HepG2 (cell line): Measurements from ENCODE around the gene GDF9. TPM values are rescaled to one million over a fixed set of nuclear protein-coding genes. Genes with fewer than 3 reads are reported as not detected.

ENCODE experiments used
- CEBPB ChIP-seq: IDR thresholded peaks from 2 replicates; pipeline ENCODE4 v1.6.1; 2011; ENCODE audit warnings: low read depth, low read length, improper control_type of control experiment, borderline replicate concordance
- IKZF4 ChIP-seq: sonication (generic); formaldehyde crosslinking; IDR thresholded peaks from 2 replicates; pipeline ENCODE4 v1.5.1; 2020; ENCODE audit warnings: borderline replicate concordance, mild to moderate bottlenecking, low read depth, missing genetic modification reagents; ENCODE audit errors: not compliant biosample characterization
- KLF11 ChIP-seq: IDR thresholded peaks from 2 replicates; pipeline ENCODE4 v1.6.1; 2016; ENCODE audit warnings: missing compliant biosample characterization
- PRPF4 ChIP-seq: fragments of 200-400 bp; formaldehyde crosslinking; IDR thresholded peaks from 2 replicates; pipeline ENCODE4 v1.6.1; 2016; ENCODE audit warnings: low read length, low read depth; ENCODE audit not compliant: poor library complexity, severe bottlenecking
- RBFOX2 ChIP-seq: fragments of 200-400 bp; formaldehyde crosslinking; IDR thresholded peaks from 2 replicates; pipeline ENCODE4 v1.6.1; 2017; ENCODE audit warnings: low read depth, mild to moderate bottlenecking, low read length
- SATB2 ChIP-seq: sonication (generic); formaldehyde crosslinking; IDR thresholded peaks from 2 replicates; pipeline ENCODE4 v1.5.0; 2020; ENCODE audit warnings: missing genetic modification reagents
- SOX13 ChIP-seq, 3 experiments: fragments of 450-650 bp in 1 of 3; sonication (generic) in 1 of 3; formaldehyde crosslinking in 1 of 3; IDR thresholded peaks in 2 of 3; conservative IDR thresholded peaks in 1 of 3; 2 replicates each; pipeline versions ENCODE4 v1.5.0 to v1.6.1; 2016 to 2020; ENCODE audit warnings: antibody characterized with exemption in 1 of 3, mild to moderate bottlenecking in 1 of 3, missing compliant biosample characterization in 1 of 3, missing genetic modification reagents in 1 of 3, moderate library complexity in 1 of 3
- SRSF1 ChIP-seq: fragments of 200-400 bp; formaldehyde crosslinking; optimal IDR thresholded peaks from 2 replicates; pipeline ENCODE3; 2017; ENCODE audit warnings: mild to moderate bottlenecking, low read depth, low read length, moderate library complexity
- TOE1 ChIP-seq: sonication (generic); formaldehyde crosslinking; IDR thresholded peaks from 2 replicates; pipeline ENCODE4 v1.4.0; 2020; ENCODE audit warnings: mild to moderate bottlenecking, missing genetic modification reagents
- XBP1 ChIP-seq: sonication (generic); formaldehyde crosslinking; IDR thresholded peaks from 2 replicates; pipeline ENCODE4 v1.5.0; 2020; ENCODE audit warnings: missing genetic modification reagents
- ZFP82 ChIP-seq: sonication (generic); formaldehyde crosslinking; IDR thresholded peaks from 2 replicates; pipeline ENCODE4 v1.5.1; 2020; ENCODE audit warnings: mild to moderate bottlenecking, missing genetic modification reagents, borderline replicate concordance
- ZKSCAN8 ChIP-seq: IDR thresholded peaks from 2 replicates; pipeline ENCODE4 v1.6.1; 2016; ENCODE audit warnings: borderline replicate concordance, missing genetic modification reagents, missing compliant biosample characterization
- ZNF326 ChIP-seq: sonication (generic); formaldehyde crosslinking; IDR thresholded peaks from 2 replicates; pipeline ENCODE4 v1.4.0; 2020; ENCODE audit warnings: missing genetic modification reagents, borderline replicate concordance
- ZNF547 ChIP-seq: sonication (generic); formaldehyde crosslinking; IDR thresholded peaks from 2 replicates; pipeline ENCODE4 v1.5.1; 2020; ENCODE audit warnings: mild to moderate bottlenecking, missing genetic modification reagents
- ZNF607 ChIP-seq: sonication (generic); formaldehyde crosslinking; IDR thresholded peaks from 2 replicates; pipeline ENCODE4 v1.5.1; 2020; ENCODE audit warnings: missing genetic modification reagents, mild to moderate bottlenecking, borderline replicate concordance
- ZNF670 ChIP-seq: sonication (generic); formaldehyde crosslinking; IDR thresholded peaks from 2 replicates; pipeline ENCODE4 v1.8.0; 2022; ENCODE audit warnings: mild to moderate bottlenecking, missing genetic modification reagents, borderline replicate concordance
- ZNF766 ChIP-seq: sonication (generic); formaldehyde crosslinking; IDR thresholded peaks from 2 replicates; pipeline ENCODE4 v1.5.0; 2020; ENCODE audit warnings: missing genetic modification reagents, borderline replicate concordance
- ZNF780A ChIP-seq: sonication (generic); formaldehyde crosslinking; IDR thresholded peaks from 2 replicates; pipeline ENCODE4 v1.8.0; 2022; ENCODE audit warnings: mild to moderate bottlenecking, missing genetic modification reagents, moderate library complexity
- polyA plus RNA-seq, 8 experiments: library from polyadenylated mRNA; depleted of rRNA in 3 of 8; stranded (reverse) in 7 of 8; unstranded in 1 of 8; fragments of >200 nt; fragmentation: Illumina TruSeq in 4 of 8; extraction: Trizol in 4 of 8; gene quantifications; 2 replicates each; pipeline versions ENCODE4 v1.2.1 to v1.2.3, GENCODE V29; 2011 to 2016; ENCODE audit warnings: low read depth in 4 of 8, missing spikeins in 1 of 8, mixed read lengths in 1 of 8; ENCODE audit not compliant: insufficient read depth in 1 of 8
- total RNA-seq, 5 experiments: library from RNA; depleted of rRNA; stranded (reverse); fragments of >200 nt; fragmentation: Illumina TruSeq; extraction: Trizol; gene quantifications; 2 replicates each; pipeline ENCODE4 v1.2.3, GENCODE V29; 2016; ENCODE audit warnings: low read depth in 1 of 5
- TF ChIP-seq, protein P1 (sequence below): sonication (generic); formaldehyde crosslinking; IDR thresholded peaks from 2 replicates; pipeline ENCODE4 v1.4.0; 2020; ENCODE audit warnings: missing genetic modification reagents
- TF ChIP-seq, protein P2 (sequence below): sonication (generic); formaldehyde crosslinking; IDR thresholded peaks from 2 replicates; pipeline ENCODE4 v1.5.1; 2020; ENCODE audit warnings: mild to moderate bottlenecking, missing genetic modification reagents, moderate library complexity
- TF ChIP-seq, protein P3 (sequence below): sonication (generic); formaldehyde crosslinking; IDR thresholded peaks from 2 replicates; pipeline ENCODE4 v1.8.0; 2022; ENCODE audit warnings: mild to moderate bottlenecking, missing genetic modification reagents, borderline replicate concordance
- TF ChIP-seq, protein P4 (sequence below): sonication (generic); formaldehyde crosslinking; IDR thresholded peaks from 2 replicates; pipeline ENCODE4 v1.4.0; 2020; ENCODE audit warnings: missing genetic modification reagents, mild to moderate bottlenecking, borderline replicate concordance

GDF9 gene
- total and polyA plus RNA-seq, 2 of the 13 experiments (the other 11 are each of a cell fraction or from before 2014, with no cell fraction given), result 0.33 to 0.38 TPM

DNA sequence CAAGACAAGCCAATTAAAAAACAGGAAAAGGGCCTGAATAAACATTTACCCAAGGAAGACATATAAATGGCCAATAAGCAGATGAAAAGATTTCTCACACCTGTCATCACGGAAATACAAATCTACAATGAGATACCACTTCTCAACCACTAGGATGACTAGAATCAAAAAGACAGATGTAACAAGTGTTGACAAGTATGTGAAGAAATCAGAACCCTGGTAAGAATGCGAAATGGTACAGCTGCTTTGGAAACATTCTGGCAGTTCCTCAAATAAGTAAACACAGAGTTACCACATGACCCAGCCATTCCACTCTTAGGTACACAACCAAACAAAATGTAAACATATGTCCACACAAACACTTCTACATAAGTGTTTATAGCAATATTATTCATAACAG, 39.7 kb upstream of the GDF9 start (continued):
- TF ChIP-seq PRPF4 (no peak), ZKSCAN8 (no peak), XBP1 (CRISPR knock-in tag) (no peak), SRSF1 (no peak), ZNF607 (CRISPR knock-in tag) (no peak), SATB2 (CRISPR knock-in tag) (no peak), ZNF547 (CRISPR knock-in tag) (no peak), ZNF780A (no peak), TOE1 (CRISPR knock-in tag) (no peak), ZFP82 (CRISPR knock-in tag) (no peak), RBFOX2 (no peak), ZNF326 (no peak), ZNF670 (no peak), ZNF766 (CRISPR knock-in tag) (no peak), CEBPB (peak; percentile 55; the same call in 1 of the 2 replicates), KLF11 (CRISPR knock-in tag) (no peak), SOX13 (IDR thresholded peaks at IDR 0.05) (no peak), SOX13 (CRISPR knock-in tag; conservative IDR thresholded peaks at IDR 0.05 in 1 of 2, IDR thresholded peaks at IDR 0.05 in 1 of 2) (peak in 1 of 2 experiments; percentile 53; a peak in 1 of 4 replicates), IKZF4 (CRISPR knock-in tag) (no peak)
- TF ChIP-seq, protein P1, sequence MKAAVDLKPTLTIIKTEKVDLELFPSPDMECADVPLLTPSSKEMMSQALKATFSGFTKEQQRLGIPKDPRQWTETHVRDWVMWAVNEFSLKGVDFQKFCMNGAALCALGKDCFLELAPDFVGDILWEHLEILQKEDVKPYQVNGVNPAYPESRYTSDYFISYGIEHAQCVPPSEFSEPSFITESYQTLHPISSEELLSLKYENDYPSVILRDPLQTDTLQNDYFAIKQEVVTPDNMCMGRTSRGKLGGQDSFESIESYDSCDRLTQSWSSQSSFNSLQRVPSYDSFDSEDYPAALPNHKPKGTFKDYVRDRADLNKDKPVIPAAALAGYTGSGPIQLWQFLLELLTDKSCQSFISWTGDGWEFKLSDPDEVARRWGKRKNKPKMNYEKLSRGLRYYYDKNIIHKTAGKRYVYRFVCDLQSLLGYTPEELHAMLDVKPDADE, result no peak
- TF ChIP-seq, protein P2, sequence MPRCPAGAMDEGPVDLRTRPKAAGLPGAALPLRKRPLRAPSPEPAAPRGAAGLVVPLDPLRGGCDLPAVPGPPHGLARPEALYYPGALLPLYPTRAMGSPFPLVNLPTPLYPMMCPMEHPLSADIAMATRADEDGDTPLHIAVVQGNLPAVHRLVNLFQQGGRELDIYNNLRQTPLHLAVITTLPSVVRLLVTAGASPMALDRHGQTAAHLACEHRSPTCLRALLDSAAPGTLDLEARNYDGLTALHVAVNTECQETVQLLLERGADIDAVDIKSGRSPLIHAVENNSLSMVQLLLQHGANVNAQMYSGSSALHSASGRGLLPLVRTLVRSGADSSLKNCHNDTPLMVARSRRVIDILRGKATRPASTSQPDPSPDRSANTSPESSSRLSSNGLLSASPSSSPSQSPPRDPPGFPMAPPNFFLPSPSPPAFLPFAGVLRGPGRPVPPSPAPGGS (CRISPR knock-in tag), result no peak
- TF ChIP-seq, protein P3, sequence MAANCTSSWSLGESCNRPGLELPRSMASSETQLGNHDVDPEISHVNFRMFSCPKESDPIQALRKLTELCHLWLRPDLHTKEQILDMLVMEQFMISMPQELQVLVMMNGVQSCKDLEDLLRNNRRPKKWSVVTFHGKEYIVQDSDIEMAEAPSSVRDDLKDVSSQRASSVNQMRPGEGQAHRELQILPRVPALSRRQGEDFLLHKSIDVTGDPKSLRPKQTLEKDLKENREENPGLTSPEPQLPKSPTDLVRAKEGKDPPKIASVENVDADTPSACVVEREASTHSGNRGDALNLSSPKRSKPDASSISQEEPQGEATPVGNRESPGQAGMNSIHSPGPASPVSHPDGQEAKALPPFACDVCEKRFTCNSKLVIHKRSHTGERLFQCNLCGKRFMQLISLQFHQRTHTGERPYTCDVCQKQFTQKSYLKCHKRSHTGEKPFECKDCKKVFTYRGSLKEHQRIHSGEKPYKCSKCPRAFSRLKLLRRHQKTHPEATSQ (CRISPR knock-in tag), result no peak
- TF ChIP-seq, protein P4, sequence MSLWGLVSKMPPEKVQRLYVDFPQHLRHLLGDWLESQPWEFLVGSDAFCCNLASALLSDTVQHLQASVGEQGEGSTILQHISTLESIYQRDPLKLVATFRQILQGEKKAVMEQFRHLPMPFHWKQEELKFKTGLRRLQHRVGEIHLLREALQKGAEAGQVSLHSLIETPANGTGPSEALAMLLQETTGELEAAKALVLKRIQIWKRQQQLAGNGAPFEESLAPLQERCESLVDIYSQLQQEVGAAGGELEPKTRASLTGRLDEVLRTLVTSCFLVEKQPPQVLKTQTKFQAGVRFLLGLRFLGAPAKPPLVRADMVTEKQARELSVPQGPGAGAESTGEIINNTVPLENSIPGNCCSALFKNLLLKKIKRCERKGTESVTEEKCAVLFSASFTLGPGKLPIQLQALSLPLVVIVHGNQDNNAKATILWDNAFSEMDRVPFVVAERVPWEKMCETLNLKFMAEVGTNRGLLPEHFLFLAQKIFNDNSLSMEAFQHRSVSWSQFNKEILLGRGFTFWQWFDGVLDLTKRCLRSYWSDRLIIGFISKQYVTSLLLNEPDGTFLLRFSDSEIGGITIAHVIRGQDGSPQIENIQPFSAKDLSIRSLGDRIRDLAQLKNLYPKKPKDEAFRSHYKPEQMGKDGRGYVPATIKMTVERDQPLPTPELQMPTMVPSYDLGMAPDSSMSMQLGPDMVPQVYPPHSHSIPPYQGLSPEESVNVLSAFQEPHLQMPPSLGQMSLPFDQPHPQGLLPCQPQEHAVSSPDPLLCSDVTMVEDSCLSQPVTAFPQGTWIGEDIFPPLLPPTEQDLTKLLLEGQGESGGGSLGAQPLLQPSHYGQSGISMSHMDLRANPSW, result no peak
